Measurements from ENCODE around the gene MMP24. TPM values are rescaled to one million over a fixed set of nuclear protein-coding genes. Genes with fewer than 3 reads are reported as not detected.
"Not testable (repeated sequence)": the region's sequence is repeated elsewhere in the genome, so short reads cannot be mapped to it uniquely, and the experiment has no call there.

The MMP24 gene
- total RNA-seq = 1 to 10 TPM in 3 of 4 donors, under 1 TPM in 1; 0.16 to 7.2 (median 5.6) TPM

DNA sequence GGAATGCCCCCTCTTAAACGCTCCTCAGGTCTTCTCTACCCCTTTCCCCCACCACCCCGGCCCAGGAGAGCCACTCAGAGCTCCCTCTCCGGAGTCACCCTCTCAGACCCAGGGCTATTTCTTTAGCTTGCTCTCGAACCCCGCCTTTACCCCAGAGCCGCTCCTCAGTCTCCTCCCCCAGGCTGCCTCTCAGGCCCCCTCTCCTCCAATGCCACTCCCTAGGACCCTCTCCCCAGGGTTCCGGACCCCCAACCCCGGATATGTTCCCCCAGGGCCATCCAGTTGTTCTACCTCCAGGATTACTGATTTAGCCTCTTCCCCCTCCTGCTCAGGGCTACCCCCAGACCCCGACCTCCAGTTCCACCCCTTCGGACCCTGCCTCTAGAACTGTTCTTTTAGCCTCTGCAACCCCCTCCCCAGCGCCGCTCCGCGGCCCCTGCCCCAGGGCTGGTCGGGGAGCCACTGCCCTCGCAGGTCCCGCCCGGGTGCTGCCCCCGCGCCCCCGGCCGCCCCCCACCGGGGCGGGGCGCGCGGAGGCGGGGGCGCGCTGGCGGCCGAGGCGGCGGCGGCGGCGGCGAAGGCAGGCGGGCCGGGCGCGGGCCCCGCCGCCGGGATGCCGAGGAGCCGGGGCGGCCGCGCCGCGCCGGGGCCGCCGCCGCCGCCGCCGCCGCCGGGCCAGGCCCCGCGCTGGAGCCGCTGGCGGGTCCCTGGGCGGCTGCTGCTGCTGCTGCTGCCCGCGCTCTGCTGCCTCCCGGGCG lies at the start of gene MMP24:
Gene MMP24, plus strand, starts transcription at position 565 of the 758 bp plus-strand sequence. Its CDS starts 49 bp downstream, at position 614.
- TF ChIP-seq, protein P1, sequence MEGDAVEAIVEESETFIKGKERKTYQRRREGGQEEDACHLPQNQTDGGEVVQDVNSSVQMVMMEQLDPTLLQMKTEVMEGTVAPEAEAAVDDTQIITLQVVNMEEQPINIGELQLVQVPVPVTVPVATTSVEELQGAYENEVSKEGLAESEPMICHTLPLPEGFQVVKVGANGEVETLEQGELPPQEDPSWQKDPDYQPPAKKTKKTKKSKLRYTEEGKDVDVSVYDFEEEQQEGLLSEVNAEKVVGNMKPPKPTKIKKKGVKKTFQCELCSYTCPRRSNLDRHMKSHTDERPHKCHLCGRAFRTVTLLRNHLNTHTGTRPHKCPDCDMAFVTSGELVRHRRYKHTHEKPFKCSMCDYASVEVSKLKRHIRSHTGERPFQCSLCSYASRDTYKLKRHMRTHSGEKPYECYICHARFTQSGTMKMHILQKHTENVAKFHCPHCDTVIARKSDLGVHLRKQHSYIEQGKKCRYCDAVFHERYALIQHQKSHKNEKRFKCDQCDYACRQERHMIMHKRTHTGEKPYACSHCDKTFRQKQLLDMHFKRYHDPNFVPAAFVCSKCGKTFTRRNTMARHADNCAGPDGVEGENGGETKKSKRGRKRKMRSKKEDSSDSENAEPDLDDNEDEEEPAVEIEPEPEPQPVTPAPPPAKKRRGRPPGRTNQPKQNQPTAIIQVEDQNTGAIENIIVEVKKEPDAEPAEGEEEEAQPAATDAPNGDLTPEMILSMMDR (IDR thresholded peaks at IDR 0.05) = no peak
- peak; percentile 11 for ATAC-seq (ENCODE audit: low FRiP score)
- DNase-seq (ENCODE audit: low spot score) = no peak

DNA sequence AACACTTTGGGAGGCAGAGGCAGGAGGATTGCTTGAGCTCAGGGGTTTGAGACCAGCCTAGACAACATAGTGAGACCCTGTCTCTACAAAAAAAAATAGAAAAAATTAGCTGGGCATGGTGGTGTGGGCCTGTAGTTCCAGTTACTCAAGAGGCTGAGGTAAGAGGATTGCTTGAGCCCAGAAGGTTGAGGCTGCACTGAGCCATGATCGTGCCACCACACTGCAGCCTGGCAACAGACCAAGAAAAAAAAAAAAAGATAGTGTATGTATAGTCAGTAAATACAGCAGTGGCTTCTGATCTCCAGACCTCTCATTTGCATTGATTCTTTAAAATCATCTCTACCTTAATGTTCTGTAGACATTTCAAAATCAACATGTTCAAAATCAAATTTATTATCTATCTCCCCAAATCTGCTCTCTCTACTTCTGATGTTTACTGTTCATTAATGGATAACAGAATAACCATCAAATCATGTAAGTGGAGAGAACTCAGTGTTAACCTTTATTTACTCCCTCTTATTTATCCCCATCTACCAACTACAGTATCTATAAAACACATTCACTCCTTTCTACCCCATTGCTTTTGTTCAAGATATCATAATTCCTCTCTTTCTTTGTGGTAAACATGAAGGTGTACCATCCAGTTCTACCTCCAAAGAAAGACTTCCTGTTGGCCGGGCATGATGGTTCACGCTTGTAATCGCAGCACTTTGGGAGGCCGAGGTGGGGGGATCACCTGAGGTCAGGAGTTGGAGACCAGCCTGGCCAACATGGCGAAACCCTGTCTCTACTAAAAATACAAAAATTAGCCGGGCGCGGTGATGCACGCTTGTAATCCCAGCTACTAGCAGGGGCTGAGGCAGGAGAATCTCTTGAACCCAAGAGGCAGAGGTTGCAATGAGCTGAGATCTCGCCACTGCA lies 46.9 kb upstream of the MMP24 start:
- ATAC-seq (ENCODE audit: low FRiP score) = no peak
- TF ChIP-seq, protein P1 (IDR thresholded peaks at IDR 0.05) = no peak
- DNase-seq (ENCODE audit: low spot score) = no peak

DNA sequence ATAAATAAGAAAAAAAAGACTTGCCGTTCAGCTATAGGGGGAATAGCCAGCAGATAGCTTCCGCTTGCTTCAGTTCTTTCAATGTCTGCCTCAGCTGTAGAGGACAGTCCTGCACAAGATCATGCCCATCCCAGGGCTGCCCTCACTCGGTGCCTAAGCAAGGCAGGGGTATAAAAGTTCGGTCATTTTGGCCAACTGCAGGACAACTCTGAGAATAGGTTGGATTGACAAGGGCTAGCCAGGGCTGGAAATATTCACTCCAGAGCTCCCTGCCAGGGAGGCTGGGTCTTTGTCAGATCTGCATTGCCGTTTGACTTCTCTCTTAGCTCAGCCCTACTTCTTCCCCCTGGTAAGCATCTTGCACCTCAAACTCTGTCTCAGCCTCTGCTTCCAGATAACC lies 46.2 kb upstream of the MMP24 start:
- TF ChIP-seq, protein P1 (IDR thresholded peaks at IDR 0.05) = no peak
- ATAC-seq (ENCODE audit: low FRiP score) (no peak), DNase-seq (ENCODE audit: low spot score) (no peak)

DNA sequence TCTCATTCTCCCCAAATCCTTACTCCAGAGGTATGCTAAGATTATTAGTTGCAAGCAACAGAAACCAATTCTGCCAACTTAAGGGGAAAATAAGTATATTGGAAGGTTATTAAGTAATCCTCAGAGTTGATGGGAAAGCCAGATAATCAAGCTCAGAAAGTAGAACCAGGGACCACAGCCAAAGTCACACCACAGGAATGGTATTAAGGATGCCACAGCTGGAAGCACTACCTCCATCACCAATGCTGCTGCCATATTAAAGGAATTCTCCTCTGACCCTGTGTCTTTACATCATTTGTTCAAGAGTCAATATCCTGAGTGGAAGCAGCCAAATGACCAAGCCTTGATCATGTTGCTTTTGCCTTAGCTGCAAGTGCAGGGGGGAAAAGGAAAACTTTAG lies 44.8 kb upstream of the MMP24 start:
- TF ChIP-seq, protein P1 (IDR thresholded peaks at IDR 0.05) = no peak
- ATAC-seq (ENCODE audit: low FRiP score) (no peak), DNase-seq (ENCODE audit: low spot score) (no peak)

DNA sequence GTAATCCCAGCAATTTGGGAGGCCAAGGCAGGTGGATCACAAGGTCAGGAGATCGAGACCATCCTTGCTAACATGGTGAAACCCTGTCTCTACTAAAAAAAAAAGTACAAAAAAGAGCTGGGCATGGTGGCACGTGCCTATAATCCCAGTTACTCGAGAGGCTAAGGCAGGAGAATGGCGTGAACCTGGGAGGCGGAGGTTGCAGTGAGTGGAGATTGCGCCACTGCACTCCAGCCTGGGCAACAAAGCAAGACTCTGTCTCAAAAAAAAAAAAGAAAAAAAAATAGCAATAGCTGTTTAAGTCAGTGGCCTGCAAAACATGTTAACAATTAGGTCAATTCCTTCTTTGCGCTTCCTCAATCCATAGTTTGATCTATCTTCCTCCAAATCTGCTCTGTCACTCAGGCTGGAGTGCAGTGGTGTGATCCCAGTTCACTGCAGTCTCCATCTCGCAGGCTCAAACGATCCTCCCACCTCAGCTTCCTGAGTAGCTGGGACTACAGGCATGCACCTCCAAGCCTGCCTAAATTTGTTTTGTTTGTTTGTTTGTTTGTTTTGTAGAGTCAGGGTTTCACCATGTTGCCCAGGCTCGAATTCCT lies 39.7 kb upstream of the MMP24 start:
- not testable (repeated sequence) for DNase-seq (ENCODE audit: low spot score); ATAC-seq (ENCODE audit: low FRiP score)

DNA sequence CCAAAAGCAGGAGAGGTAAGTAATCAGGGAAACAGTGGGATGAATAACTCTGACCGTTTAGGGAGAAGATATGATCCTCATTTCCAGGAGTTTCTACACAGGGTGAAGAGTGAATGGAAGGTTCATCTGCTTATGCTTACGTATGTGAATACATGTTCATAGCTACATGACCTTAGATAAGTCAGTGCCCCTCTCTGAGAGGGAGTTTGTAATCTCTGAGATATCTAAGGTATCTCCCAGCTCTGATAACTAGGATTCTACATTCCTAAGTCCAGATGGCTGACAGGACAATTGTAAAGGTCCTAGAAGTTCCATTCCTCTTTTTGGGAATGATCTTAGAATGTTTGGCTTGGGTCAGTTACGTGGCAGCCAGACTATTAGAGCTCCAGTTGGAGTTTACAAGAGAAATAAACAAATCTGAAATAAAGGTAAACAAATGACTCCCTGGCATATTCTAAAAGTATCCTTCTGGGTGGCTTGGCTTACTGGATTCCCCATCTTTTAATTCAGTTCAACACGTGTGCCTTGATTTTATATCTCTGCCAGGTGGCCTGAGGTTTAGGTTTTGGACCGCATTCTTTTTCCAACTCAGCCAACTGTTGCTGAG lies 38.8 kb upstream of the MMP24 start:
- TF ChIP-seq, protein P1 (IDR thresholded peaks at IDR 0.05) = no peak
- no peak for DNase-seq (ENCODE audit: low spot score)
- no peak for ATAC-seq (ENCODE audit: low FRiP score)

DNA sequence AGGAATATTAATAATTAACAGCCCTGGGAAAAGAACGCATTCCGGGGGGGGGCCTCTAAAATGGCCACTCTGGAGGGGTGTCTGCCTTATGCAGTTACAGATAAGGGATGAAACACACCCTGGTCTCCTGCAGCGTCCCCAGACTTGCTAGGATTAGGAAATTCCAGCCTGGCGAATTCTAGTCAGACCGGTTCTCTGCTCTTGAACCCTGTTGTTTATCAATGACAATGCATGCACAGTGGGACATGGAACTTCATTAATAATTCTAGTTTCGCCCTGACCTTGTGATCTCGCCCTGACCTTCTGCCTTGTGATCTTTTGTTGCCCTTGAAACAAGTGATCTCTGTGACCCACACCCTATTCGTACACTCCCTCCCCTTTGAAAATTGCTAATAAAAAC lies 37.3 kb upstream of the MMP24 start:
- not testable (repeated sequence) for DNase-seq (ENCODE audit: low spot score); ATAC-seq (ENCODE audit: low FRiP score)
